Astrocyte of the spinal cord (primary cell): ENCODE results near the gene BCL11A.

Source experiments
- DNase-seq: peaks from one replicate; pipeline ENCODE4 v3.0.0; 2011; ENCODE audit warnings: low read depth, low spot score
- H3K4me3 ChIP-seq: 2 replicates; pipeline ENCODE4 v1.5.1; 2011; ENCODE audit warnings: low read depth, mild to moderate bottlenecking, low read length, moderate library complexity
- CTCF ChIP-seq: IDR thresholded peaks from 2 replicates; pipeline ENCODE4 v1.5.1; 2012; ENCODE audit warnings: low read depth, mild to moderate bottlenecking, low read length, inconsistent platforms
- in situ Hi-C: cut with HindIII; loops from 2 replicates; pipeline ENCODE4 v1.10.0; 2017; ENCODE audit warnings: low sequenced_read_pairs

BCL11A gene

GRCh38 chr2:60476206-60476954 is 77.1 kb downstream of the BCL11A start:
- in situ Hi-C loops: no loop called here
- no peak for TF ChIP-seq CTCF
- DNase-seq: no peak
- no peak overlapping the region for H3K4me3 ChIP-seq

- no peak for TF ChIP-seq CTCF
- in situ Hi-C loops: no loop called here
- no peak overlapping the region for H3K4me3 ChIP-seq
- no peak for DNase-seq
Observed at GRCh38 chr2:60475123-60475830, 78.2 kb downstream of the BCL11A start.

GRCh38 chr2:60474301-60474700 is 79.2 kb downstream of the BCL11A start:
- in situ Hi-C loops: no loop called here
- no peak for TF ChIP-seq CTCF
- no peak for DNase-seq
- no peak overlapping the region for H3K4me3 ChIP-seq

- no peak for DNase-seq
- H3K4me3 ChIP-seq: no peak overlapping the region
- in situ Hi-C loops: no loop called here
- TF ChIP-seq CTCF: no peak
Observed at GRCh38 chr2:60473546-60473945, 79.9 kb downstream of the BCL11A start.

- TF ChIP-seq CTCF: no peak
- in situ Hi-C loops: no loop called here
- no peak overlapping the region for H3K4me3 ChIP-seq
- no peak for DNase-seq
Observed at GRCh38 chr2:60472663-60473289, 80.7 kb downstream of the BCL11A start.

- in situ Hi-C loops: no loop called here
- H3K4me3 ChIP-seq: no peak overlapping the region
- DNase-seq: no peak
- TF ChIP-seq CTCF: no peak
Observed at GRCh38 chr2:60472041-60472440, 81.4 kb downstream of the BCL11A start.
